Right renal pelvis (tissue), 4 donors: Measurements from ENCODE around the gene TNS4. TPM values are rescaled to one million over a fixed set of nuclear protein-coding genes. Genes with fewer than 3 reads are reported as not detected.

ENCODE experiments used
- DNase-seq, 4 donors: peaks; one replicate each; pipeline ENCODE4 v3.0.0-alpha.2; 2013; ENCODE audit warnings: low read depth in 4 of 4, low spot score in 3 of 4, missing footprints in 1 of 4
- polyA plus RNA-seq, 4 donors: library from polyadenylated mRNA; unstranded; fragments of 120-200 nt; gene quantifications; one replicate each; pipeline ENCODE4 v1.2.1, GENCODE V29; 2013; ENCODE audit not compliant: insufficient read length in 4 of 4

Gene TNS4
- polyA plus RNA-seq, 4 donors: 0.14 TPM; not detected in 2

GRCh38 chr17:40475234-40475908 lies 26.1 kb downstream of the TNS4 start:
- no peak for DNase-seq

DNA sequence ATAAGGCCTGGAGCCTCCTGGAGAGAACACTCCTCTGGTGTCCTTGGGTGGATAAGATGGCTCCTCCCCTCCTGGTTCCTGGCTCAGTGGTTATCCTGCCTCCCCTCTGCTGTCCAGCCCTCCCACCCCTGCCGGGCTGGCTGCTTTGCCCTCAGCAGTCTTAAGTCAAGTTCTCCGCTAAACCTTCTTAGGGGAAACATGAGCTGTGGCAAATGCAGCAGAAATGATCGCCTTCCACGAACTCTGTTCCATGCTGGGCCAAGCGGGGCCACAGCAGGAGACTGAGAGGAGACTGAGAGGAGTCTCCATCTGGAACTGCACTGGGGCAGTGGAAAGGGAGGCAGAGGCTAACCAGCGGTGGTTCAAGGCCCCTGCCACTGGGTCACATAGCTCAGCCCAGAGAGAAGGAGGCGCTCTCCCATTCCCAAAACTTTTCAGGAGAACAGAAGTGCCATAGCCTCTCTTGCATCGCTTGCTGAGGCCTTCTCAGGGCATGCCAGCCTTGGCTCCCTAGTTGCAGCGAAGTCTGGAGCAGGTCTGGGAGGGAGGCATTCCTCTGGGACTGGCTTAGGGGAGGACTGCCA lies 26.9 kb downstream of the TNS4 start:
- DNase-seq: no peak

DNA sequence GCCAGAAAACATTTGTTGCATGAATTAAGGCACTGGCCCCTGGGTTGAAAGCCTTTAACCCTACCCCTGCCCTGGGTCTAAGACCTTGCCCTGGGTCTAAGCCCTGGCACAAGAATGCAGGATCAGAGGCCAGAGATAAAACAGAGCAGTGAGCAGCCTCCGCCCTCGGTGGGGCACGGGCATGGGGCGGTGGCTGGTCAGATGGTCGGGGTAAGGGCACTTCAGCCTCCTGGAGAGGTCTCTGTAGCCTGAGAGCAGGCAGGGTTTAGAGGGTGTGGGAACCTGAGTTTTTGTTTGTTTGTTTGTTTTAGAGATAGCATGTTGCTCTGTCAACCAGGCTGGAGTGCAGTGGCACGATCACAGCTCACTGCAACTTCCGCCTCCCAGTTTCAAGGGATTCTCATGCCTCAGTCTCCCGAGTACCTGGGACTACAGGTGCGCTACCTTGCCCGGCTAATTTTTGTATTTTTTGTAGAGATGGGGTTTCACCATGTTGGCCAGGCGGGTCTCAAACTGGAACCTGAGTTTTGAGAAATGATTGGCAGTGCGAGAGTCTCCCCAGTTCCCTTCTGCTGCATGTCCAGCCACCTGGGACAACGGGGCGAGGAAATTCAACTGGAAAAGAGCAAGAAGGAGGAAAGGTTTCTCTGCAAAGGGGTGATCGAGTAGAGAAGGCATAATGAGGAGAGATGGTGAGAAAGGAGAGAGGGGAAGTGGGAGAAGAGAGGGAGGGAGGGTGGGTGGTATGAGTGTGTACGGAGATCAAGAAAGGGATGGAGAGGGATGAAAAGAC lies 27.7 kb downstream of the TNS4 start:
- DNase-seq: no peak

DNA sequence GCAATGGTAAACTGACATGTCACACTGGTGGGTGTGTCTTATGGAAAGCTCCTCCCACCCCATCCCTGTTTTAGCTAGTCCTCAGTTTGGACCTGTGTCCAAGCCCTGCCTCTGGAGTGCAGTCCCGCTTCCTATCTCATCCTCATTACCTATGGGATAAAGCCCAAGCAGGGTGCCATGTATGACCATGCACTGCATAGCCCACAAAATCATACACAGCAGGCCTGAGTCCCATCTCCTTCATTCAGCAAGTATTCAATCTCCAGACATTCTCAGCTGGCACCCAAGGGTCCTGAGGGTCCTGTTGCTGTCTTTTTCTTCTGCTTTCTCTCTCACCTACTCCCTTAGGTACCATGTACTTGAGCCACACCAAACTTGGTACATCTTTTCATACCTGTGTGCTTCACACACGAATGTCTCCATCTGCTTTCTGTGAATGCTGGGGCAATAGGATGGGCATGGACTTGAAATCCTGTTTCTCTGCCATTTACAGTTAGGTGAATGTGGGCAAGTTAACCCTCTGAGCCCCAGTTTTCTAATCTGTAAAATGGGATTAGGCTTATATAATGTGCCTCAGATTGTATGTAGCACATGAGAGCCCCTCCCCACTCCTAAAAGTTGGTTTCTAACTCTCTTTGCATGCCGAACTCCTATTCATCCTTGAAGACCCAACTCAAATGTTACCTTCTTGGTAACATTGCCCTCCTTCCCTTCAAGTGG lies 28.5 kb downstream of the TNS4 start:
- no peak for DNase-seq

- no peak for DNase-seq
These were observed 29.3 kb downstream of the TNS4 start for GRCh38 chr17:40471846-40472732.

- no peak for DNase-seq
These were observed 30.2 kb downstream of the TNS4 start for GRCh38 chr17:40470932-40471828.

DNA sequence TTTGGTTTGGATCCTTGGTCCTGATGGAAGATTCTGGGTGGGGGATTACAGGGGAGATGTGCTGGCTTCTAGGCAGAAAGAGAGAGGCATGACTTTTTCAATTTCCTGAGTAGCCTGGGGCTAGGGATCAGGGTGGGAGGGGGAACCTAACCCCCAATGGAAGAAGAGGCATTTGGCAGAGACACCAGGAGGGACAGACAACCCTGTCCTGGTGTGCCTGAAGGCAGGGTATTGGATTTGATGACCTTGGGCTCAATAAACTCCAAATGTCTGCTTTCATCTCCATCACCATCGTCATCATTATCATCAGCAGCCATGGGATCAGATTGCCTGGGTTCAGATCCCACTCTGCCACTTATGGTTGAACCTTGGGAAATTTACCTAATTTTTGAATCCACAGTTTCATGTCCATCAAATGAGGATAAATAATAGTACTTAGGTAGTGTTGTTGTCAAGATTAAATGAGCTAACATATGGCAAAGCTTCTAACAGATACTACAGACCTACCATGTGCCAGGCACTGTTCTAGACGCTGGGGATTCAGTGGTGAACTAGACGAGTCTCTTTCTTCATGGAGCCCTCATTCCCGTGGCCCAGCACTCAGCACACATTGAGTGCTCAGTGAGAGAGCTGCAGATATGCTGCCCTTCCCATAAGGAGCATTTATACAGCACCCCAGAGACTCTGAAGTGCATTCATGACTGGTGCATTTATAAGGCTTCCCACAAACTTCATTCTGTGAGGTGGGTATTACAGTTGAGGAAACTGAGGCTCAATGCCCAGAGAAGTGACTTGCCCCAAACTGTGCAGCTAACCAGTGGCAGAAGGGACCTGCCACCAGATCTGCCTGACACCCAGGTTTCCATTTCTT lies 31.4 kb downstream of the TNS4 start:
- DNase-seq: no peak

DNA sequence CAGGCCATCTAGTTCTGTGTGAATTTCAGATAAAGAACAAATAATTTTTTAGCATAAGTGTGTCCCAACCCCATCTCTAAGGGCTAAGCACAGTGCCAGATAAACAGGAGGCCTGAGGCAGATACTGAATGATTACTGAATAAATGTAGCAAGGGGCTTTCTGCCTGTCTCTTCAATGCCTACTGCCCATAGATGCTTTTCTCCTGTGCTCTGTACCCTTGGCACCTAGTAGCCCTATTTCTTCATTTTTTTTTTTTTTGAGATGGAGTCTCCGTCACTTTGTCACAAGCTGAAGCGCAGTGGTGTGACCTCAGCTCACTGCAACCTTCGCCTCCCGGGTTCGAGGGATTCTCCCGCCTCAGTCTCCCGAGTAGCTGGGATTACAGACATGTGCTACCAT lies 32.9 kb downstream of the TNS4 start:
- DNase-seq: no peak

DNA sequence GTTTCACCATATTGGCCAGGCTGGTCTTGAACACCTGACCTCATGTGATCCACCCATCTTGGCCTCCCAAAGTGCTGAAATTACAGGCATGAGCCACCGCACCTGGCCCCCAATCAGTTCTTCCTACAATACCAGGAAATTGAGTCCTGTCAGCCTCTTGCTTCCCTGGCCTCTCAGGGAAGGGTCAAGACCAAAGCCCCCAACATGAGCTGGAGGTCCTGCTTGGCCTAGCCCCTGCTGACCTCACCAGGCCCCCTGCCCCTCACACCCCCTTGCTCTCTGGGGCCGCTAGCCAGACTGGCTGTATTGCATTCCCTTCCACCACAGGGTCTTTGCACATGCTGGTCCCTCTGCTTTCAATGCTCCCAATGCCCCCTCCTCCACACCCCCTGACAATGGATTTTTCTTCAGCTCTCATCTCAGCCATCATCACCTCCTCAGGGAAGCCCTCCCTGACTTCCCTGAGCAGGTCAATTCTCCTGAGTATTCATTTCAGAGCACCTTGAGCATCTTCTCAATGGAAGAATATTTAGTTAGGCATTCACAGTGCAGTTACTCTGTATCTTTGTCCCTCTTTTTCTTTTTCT lies 34.0 kb downstream of the TNS4 start:
- DNase-seq: no peak

GRCh38 chr17:40466298-40466971 lies 35.0 kb downstream of the TNS4 start:
- no peak for DNase-seq

DNA sequence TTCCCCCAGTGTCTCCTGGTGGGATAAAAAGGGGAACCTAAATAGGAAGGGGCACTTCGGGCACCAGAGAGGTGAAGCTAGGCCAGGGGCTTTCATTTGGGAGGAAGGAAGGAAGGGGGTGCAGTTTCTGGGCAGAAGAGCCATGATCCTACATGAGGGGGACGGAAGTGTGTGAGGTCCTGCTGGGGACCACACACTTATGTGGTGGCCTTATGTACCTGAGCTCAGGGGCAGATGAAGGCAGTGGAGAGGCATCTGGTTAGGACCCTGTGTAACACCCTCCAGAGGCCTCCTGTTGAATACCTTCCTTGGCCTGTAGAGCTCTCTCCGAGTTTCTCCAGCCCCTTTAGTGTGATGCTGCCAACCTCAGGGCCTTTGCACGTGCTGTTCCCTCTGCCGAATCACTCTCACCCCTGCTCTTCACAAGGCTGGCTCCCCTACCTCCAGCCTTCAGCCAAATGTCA lies 37.0 kb downstream of the TNS4 start:
- DNase-seq: no peak

DNA sequence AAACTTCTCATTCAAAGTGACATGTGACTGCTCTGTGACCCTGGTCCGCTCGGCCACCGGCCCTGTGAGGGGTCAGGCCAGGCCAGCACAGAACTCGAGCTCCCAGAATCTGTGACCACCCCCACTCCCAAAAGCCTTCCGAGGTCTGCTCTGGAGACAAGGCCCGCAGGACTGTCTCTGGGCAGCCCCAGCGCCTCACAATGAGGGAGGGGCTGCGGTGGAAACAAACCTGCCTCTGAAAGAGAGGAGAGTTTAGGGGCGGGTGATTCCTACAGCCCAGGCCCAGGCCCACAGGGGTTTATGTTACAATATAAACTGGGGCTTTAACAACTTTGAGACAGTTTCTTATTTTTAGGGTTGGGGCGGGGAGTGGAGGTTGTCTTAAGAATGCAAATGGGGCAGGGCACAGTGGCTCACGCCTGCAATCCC lies 38.3 kb downstream of the TNS4 start:
- no peak for DNase-seq

GRCh38 chr17:40462343-40463121 lies 38.9 kb downstream of the TNS4 start:
- DNase-seq: no peak

- no peak for DNase-seq
These were observed 39.6 kb downstream of the TNS4 start for GRCh38 chr17:40461732-40462342.

- no peak for DNase-seq
These were observed 40.3 kb downstream of the TNS4 start for GRCh38 chr17:40460968-40461731.
